ENCODE measurements around the gene FMN2. TPM values are rescaled to one million over a fixed set of nuclear protein-coding genes. Genes with fewer than 3 reads are reported as not detected.

FMN2 gene
- total RNA-seq, 1 donor from 2014 or later: 13.2 TPM

DNA sequence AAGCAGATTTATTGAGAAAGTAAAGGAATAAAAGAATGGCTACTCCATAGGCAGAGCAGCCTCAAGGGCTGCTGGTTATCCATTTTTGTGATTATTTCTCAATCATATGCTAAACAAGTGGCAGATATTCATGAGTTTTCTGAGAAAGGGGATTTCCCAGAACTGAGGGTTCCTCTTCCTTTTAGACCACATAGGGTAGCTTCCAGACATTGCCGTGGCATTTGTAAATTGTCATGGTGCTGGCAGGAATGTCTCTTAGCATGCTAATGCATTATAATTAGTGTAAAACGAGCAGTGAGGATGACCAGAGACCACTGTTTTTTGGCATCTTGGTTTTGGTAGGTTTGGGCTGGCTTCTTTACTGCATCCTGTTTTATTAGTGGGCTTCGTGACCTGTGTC, 16.8 kb upstream of the FMN2 start:
- no peak overlapping the region for H3K27ac Mint-ChIP-seq (ENCODE audit: unreplicated experiment)
- H3K36me3 Mint-ChIP-seq (ENCODE audit: low read depth): peaks cover 2% of the 10 kb centered on the region
- no peak for DNase-seq (ENCODE audit: low read depth, low spot score)
- peaks cover 10% of the 10 kb centered on the region for H3K4me1 Mint-ChIP-seq
- no peak overlapping the region for H3K4me3 Mint-ChIP-seq
- H3K27me3 Mint-ChIP-seq (ENCODE audit: low read depth): no peaks in the 10 kb centered on the region
- no peak for TF ChIP-seq CTCF (conservative IDR thresholded peaks at IDR 0.05)
- peaks cover 6% of the 10 kb centered on the region for H3K9me3 Mint-ChIP-seq

- Mint-ChIP-seq H3K4me1 (peaks cover 20% of the 10 kb centered on the region), H3K36me3 (ENCODE audit: low read depth) (no peaks in the 10 kb centered on the region), H3K4me3 (no peak overlapping the region), H3K27ac (ENCODE audit: unreplicated experiment) (no peak overlapping the region), H3K9me3 (no peaks in the 10 kb centered on the region), H3K27me3 (ENCODE audit: low read depth) (no peaks in the 10 kb centered on the region)
- no peak for DNase-seq (ENCODE audit: low read depth, low spot score)
- no peak for TF ChIP-seq CTCF (conservative IDR thresholded peaks at IDR 0.05)
Measured at GRCh38 chr1:240084337-240084736, 7.3 kb upstream of the FMN2 start.

- no peak for DNase-seq (ENCODE audit: low read depth, low spot score)
- Mint-ChIP-seq H3K27me3 (ENCODE audit: low read depth) (no peaks in the 10 kb centered on the region), H3K36me3 (ENCODE audit: low read depth) (no peaks in the 10 kb centered on the region), H3K9me3 (no peaks in the 10 kb centered on the region), H3K4me3 (no peak overlapping the region), H3K27ac (ENCODE audit: unreplicated experiment) (no peak overlapping the region), H3K4me1 (peaks cover 24% of the 10 kb centered on the region)
- no peak for TF ChIP-seq CTCF (conservative IDR thresholded peaks at IDR 0.05)
Measured at GRCh38 chr1:240084749-240085148, 6.9 kb upstream of the FMN2 start.

DNA sequence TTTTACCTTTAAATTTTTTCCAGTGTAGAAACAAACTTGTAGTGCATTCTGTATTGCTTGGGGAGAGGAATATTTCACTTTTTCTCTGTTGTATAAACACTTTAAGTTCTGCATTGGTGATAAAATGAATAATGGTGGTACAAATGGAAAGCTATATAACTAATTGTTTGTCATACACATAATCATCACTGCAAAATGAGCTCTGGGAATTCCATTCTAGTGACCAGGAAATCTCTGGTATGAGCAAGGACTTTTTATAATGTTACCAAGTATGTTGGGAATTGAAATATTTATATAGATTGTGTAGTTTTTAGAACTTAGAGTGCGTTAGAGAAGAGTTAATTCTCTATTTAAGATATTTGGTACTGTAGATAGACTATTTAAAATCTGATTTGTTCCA, 5.0 kb upstream of the FMN2 start:
- Mint-ChIP-seq H3K9me3 (no peaks in the 10 kb centered on the region), H3K36me3 (ENCODE audit: low read depth) (no peaks in the 10 kb centered on the region), H3K4me3 (no peak overlapping the region), H3K27ac (ENCODE audit: unreplicated experiment) (no peak overlapping the region), H3K4me1 (peaks cover 41% of the 10 kb centered on the region), H3K27me3 (ENCODE audit: low read depth) (no peaks in the 10 kb centered on the region)
- TF ChIP-seq CTCF (conservative IDR thresholded peaks at IDR 0.05): no peak
- DNase-seq (ENCODE audit: low read depth, low spot score): no peak

DNA sequence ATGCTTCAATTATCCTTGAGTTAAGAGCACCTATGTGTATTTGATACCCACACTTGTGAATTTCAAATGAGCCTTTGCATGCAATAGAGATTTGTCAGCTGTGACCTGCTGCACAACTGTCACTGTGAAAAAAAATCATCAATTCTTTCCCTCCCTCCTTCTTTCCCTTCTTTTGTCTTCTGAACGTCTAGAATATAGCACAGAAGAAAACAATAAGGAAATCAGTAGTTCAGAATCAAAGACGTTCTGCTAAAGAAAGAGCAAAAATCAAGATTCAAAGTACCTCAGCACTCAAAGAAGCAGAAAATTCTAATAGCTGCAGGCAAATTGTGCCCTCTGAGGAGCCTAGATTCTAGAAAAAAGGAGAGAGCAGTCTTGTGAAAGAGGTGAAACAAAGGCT, 1.7 kb upstream of the FMN2 start:
- no peak for TF ChIP-seq CTCF (conservative IDR thresholded peaks at IDR 0.05)
- Mint-ChIP-seq H3K9me3 (no peaks in the 10 kb centered on the region), H3K27me3 (ENCODE audit: low read depth) (peaks cover 5% of the 10 kb centered on the region), H3K4me3 (peak overlapping the region; percentile 56), H3K36me3 (ENCODE audit: low read depth) (no peaks in the 10 kb centered on the region), H3K4me1 (peaks cover 38% of the 10 kb centered on the region), H3K27ac (ENCODE audit: unreplicated experiment) (peak overlapping the region; percentile 14)
- DNase-seq (ENCODE audit: low read depth, low spot score): no peak
